IPS DF 4.7 (cell line): ENCODE measurements around the gene PANK4.
"Not testable (repeated sequence)": the region's sequence is repeated elsewhere in the genome, so short reads cannot be mapped to it uniquely, and the experiment has no call there.

Experiments used
- DNase-seq: peaks from one replicate; pipeline ENCODE4 v3.0.0-alpha.2; 2013; ENCODE audit warnings: low spot score; ENCODE audit errors: extremely low read depth

The PANK4 gene

DNA sequence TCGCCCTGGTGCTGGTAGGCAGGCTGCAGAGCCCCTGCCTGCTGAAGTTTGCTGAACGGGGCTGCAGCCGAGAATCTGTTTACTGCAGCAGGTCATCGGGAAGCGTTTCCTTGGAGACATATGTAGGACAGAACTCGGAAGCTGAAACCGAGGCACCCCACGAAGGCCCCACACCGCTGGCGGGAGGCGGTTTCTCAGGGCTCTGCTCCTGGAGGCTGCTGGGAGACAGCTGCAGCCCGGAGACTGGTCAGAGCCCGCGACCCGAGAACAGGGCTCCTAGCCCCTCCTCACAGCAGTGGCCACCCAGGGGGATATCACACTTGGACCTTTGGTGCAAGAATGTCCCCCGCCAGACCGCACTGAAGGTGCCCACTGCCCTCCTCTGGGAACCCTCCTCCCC lies 63.0 kb downstream of the PANK4 start:
- no peak for DNase-seq

DNA sequence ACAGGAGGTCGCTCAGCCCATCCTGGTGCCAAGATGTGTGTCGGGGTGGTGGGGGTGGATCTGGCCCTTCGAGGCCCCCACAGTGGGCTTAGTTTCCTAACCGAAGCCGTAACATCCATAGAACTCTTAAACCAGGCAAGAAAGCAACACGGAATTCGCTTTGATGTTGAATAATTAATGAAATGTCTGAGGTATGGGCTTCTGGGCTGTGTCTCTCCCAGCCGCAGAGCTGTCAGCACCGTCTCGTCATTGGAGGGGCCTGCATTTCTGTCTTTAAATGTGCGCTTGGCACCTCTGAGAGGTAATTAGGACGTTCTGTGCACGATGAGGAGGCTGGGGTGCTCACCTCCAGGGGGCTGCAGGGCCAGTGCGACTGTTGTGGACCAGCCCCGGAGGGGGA lies 63.6 kb downstream of the PANK4 start:
- DNase-seq = no peak

DNA sequence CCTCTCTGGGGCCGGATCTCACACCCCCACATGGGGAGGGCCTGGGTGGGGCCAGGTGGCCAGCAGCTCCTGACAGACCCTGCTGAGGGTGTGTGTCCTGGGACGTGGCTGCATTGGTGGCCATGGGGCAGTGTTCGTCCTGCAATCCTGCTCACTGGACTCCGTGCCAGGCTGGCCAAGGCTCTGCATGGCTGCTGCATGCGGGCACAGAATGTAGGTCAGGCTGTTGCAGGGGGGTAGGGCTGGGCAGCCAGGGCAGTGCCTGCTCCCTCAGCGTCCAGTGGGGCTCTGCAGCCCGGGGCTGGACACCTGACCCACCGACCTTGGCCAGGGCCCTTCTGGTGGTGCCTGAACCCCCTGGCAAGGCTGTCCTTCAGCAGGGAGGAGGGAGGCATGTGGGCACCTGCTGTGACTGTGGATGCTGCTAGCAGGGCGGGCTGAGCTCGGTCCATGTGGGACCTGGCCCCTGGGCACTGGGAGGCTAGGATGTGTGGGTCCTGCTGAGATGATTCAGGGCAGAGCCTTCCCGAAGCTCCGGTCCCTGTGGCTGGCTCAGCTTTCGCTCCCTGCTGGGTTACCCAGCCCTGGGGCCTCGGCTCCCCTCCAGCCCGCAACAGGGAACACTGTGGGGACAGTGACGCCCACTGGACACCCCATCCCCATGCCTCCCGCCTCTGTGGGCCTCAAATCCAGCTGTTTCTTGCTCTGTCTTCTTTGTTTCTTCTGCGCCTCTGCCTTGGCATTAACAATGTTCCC lies 65.2 kb downstream of the PANK4 start:
- DNase-seq = no peak

DNA sequence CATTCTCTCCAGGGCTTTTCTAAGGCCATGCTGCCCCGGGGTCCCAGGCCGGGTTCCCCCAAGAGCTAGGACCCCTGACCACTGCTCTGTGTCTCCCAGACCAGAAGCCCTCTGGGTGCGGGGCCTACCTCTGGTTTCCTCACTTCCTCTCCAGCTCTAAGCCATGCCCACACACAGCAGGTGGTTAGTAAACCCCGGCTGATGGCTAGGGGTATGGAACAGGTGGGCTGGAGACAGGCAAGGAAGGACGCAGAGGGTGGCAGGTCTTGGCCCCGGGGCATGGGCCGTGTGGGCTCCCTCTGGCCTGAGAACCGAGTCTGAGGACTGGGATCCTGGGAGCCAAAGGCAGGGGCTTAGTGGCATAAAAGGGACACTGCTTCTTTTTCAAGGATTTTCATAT lies 66.2 kb downstream of the PANK4 start:
- no peak for DNase-seq

DNA sequence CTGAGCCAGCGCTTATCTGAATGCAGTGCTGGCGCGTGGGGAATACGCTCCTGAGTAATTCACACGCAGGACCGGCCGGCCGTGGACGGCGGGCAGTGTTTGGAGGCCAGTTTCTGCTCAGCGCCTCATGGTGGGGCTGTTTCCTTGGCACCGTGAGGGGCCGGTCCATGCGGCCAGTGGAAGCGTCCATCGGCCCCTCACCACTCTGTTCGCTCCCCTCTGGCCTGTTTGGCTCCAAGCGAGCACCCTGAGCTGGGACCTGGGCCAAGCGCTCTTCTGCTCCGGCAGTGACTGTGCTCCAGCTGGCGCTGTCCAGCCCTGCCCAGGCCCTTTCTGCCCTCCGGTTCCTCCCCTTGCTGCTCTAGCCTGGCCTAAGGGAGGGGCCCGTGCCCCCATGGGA lies 66.6 kb downstream of the PANK4 start:
- DNase-seq = no peak

DNA sequence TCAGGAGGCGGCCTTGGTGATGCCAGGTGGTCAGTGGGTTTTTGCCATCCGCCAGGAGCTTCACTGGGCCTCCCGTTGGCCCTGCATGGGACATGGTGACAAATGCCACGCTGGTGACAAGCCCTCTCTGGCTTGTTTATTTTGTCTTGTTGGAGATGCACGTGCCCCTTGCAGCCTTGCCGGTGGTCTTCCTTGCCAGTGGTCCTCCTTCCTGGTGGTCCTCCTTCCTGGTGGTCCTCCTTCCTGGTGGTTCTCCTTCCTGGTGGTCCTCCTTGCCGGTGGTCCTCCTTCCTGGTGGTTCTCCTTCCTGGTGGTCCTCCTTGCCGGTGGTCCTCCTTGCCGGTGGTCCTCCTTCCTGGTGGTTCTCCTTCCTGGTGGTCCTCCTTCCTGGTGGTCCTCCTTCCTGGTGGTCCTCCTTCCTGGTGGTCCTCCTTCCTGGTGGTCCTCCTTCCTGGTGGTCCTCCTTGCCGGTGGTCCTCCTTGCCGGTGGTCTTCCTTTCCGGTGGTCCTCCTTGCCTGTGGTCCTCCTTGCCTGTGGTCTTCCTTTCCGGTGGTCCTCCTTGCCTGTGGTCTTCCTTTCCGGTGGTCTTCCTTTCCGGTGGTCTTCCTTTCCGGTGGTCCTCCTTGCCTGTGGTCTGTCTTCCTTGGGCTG lies 67.2 kb downstream of the PANK4 start:
- DNase-seq = not testable (repeated sequence)

DNA sequence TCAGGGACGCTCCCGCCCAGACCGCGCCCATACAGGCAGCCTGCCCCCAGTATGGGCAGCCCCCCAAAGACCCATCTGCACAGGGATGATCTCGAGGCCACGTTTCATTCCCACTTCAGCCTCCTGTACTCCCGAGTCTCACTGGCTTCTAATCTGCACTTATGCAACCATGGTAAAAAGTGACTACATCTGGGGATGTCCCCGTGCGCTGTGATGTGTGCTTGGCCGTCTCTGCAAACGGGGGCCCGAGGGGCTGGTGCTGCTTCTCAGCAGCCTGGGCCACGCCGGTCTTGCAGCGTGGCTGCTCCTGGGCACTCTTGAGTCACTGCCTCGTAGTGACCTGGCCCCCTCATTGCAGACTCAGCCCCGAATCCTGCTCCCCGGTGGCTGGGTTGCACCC lies 67.7 kb downstream of the PANK4 start:
- no peak for DNase-seq
